Fibroblast of lung (primary cell): ENCODE results near the gene ZNF467. TPM values are rescaled to one million over a fixed set of nuclear protein-coding genes. Genes with fewer than 3 reads are reported as not detected.

Experiments used
- DNase-seq, 2 donors: peaks; one replicate each; pipeline versions ENCODE4 v3.0.0 to v3.0.0-alpha.2; 2010; ENCODE audit warnings: low read depth in 2 of 2
- H2AFZ ChIP-seq: 2 replicates; pipeline ENCODE4 v1.5.1; 2012; ENCODE audit warnings: low read length, control low read depth, inconsistent platforms
- H3K27ac ChIP-seq: 2 replicates; pipeline ENCODE4 v1.5.1; 2011; ENCODE audit warnings: low read length, control low read depth; ENCODE audit not compliant: insufficient read depth
- H3K27me3 ChIP-seq: 2 replicates; pipeline ENCODE4 v1.5.1; 2011; ENCODE audit warnings: mild to moderate bottlenecking, low read length; ENCODE audit not compliant: control insufficient read depth, insufficient read depth
- H3K36me3 ChIP-seq: 2 replicates; pipeline ENCODE4 v1.5.1; 2011; ENCODE audit warnings: low read length; ENCODE audit not compliant: control insufficient read depth, insufficient read depth
- H3K4me1 ChIP-seq: 2 replicates; pipeline ENCODE4 v1.5.1; 2011; ENCODE audit warnings: low read length; ENCODE audit not compliant: control insufficient read depth, insufficient read depth; ENCODE audit errors: extremely low read depth
- H3K4me2 ChIP-seq: 2 replicates; pipeline ENCODE4 v1.5.1; 2011; ENCODE audit warnings: low read length, control low read depth; ENCODE audit not compliant: insufficient read depth; ENCODE audit errors: extremely low read depth
- H3K4me3 ChIP-seq, 4 experiments: fragments of 200-600 bp in 1 of 4; sonication (generic) in 1 of 4; replicated peaks in 1 of 4; 2 replicates each; pipeline ENCODE4 v1.5.1; 2011 to 2016; ENCODE audit warnings: low read length in 4 of 4, low read depth in 3 of 4, mild to moderate bottlenecking in 3 of 4, control low read depth in 2 of 4, inconsistent platforms in 1 of 4, mixed read lengths in 1 of 4; ENCODE audit not compliant: insufficient read depth in 1 of 4; ENCODE audit errors: control extremely low read depth in 1 of 4
- H3K79me2 ChIP-seq: 2 replicates; pipeline ENCODE4 v1.5.1; 2012; ENCODE audit warnings: mild to moderate bottlenecking, low read length, inconsistent platforms; ENCODE audit not compliant: control insufficient read depth, insufficient read depth
- H3K9ac ChIP-seq: 2 replicates; pipeline ENCODE4 v1.5.1; 2011; ENCODE audit warnings: mild to moderate bottlenecking, low read length, control low read depth; ENCODE audit not compliant: insufficient read depth
- H3K9me3 ChIP-seq: 2 replicates; pipeline ENCODE4 v1.5.1; 2012; ENCODE audit warnings: low read depth, low read length; ENCODE audit not compliant: control insufficient read depth, insufficient read depth
- H4K20me1 ChIP-seq: 2 replicates; pipeline ENCODE4 v1.5.1; 2011; ENCODE audit warnings: low read length; ENCODE audit not compliant: control insufficient read depth, insufficient read depth; ENCODE audit errors: extremely low read depth
- CTCF ChIP-seq, 2 donors: IDR thresholded peaks in 1 of 2; conservative IDR thresholded peaks in 1 of 2; 1 replicate in 1 of 2; 2 replicates in 1 of 2; pipeline ENCODE4 v1.5.1; 2011 to 2012; ENCODE audit warnings: low read length in 2 of 2, control low read depth in 1 of 2, inconsistent platforms in 1 of 2, low read depth in 1 of 2, mild to moderate bottlenecking in 1 of 2
- EZH2 ChIP-seq: IDR thresholded peaks from 2 replicates; pipeline ENCODE4 v1.5.1; 2012; ENCODE audit warnings: low read length, control low read depth, mild to moderate bottlenecking; ENCODE audit errors: missing control alignments
- polyA plus RNA-seq, 2 donors: library from polyadenylated mRNA; depleted of rRNA in 1 of 2; stranded (reverse) in 1 of 2; unstranded in 1 of 2; fragments of >200 nt; gene quantifications; 2 replicates each; pipeline ENCODE4 v1.2.1, GENCODE V29; 2011 to 2012; ENCODE audit warnings: missing spikeins in 1 of 2
- total RNA-seq: library from RNA; depleted of rRNA; stranded (reverse); fragments of >200 nt; gene quantifications from 2 replicates; pipeline ENCODE4 v1.2.1, GENCODE V29; 2014

The ZNF467 gene
- total and polyA plus RNA-seq, 2 donors (not counting 1 experiment from before 2014, with no cell fraction given) = 0.89 to 1.3 TPM

- Histone ChIP-seq H3K4me3 (no peak overlapping the region), H3K27me3 (peaks cover 5% of the 10 kb centered on the region), H3K4me1 (no peaks in the 10 kb centered on the region), H3K27ac (no peak overlapping the region), H2AFZ (no peak overlapping the region), H3K9me3 (no peaks in the 10 kb centered on the region), H3K36me3 (peaks cover 2% of the 10 kb centered on the region), H3K4me2 (no peak overlapping the region), H4K20me1 (no peaks in the 10 kb centered on the region), H3K9ac (no peak overlapping the region), H3K79me2 (no peaks in the 10 kb centered on the region)
- TF ChIP-seq EZH2 = no peak
- TF ChIP-seq CTCF (conservative IDR thresholded peaks at IDR 0.05 in 1 of 2, IDR thresholded peaks at IDR 0.05 in 1 of 2; ENCODE audit: low read depth in 1 of 2, low read length in 2 of 2) = no peak
- DNase-seq = no peak
Observed at GRCh38 chr7:149735779-149736477, 37.5 kb downstream of the ZNF467 start.

GRCh38 chr7:149735181-149735602, 38.2 kb downstream of the ZNF467 start:
- no peaks in the 10 kb centered on the region for H3K9me3 ChIP-seq
- H3K4me2 ChIP-seq = no peak overlapping the region
- no peak overlapping the region for H3K9ac ChIP-seq
- H3K4me1 ChIP-seq = no peaks in the 10 kb centered on the region
- no peaks in the 10 kb centered on the region for H4K20me1 ChIP-seq
- H3K27me3 ChIP-seq = peaks cover 5% of the 10 kb centered on the region
- no peaks in the 10 kb centered on the region for H3K79me2 ChIP-seq
- TF ChIP-seq CTCF (conservative IDR thresholded peaks at IDR 0.05 in 1 of 2, IDR thresholded peaks at IDR 0.05 in 1 of 2; ENCODE audit: low read depth in 1 of 2, low read length in 2 of 2) (no peak), EZH2 (no peak)
- DNase-seq = no peak
- H3K4me3 ChIP-seq = no peak overlapping the region
- H3K27ac ChIP-seq = no peak overlapping the region
- no peak overlapping the region for H2AFZ ChIP-seq
- peaks cover 2% of the 10 kb centered on the region for H3K36me3 ChIP-seq

- H3K4me2 ChIP-seq = no peak overlapping the region
- no peak overlapping the region for H3K9ac ChIP-seq
- no peaks in the 10 kb centered on the region for H4K20me1 ChIP-seq
- H3K27ac ChIP-seq = no peak overlapping the region
- no peak for DNase-seq
- no peak overlapping the region for H3K4me3 ChIP-seq
- no peaks in the 10 kb centered on the region for H3K9me3 ChIP-seq
- H2AFZ ChIP-seq = no peak overlapping the region
- H3K27me3 ChIP-seq = peaks cover 5% of the 10 kb centered on the region
- no peaks in the 10 kb centered on the region for H3K79me2 ChIP-seq
- H3K36me3 ChIP-seq = peaks cover 2% of the 10 kb centered on the region
- no peaks in the 10 kb centered on the region for H3K4me1 ChIP-seq
- TF ChIP-seq EZH2 (no peak), CTCF (conservative IDR thresholded peaks at IDR 0.05 in 1 of 2, IDR thresholded peaks at IDR 0.05 in 1 of 2; ENCODE audit: low read depth in 1 of 2, low read length in 2 of 2) (no peak)
Observed at GRCh38 chr7:149734791-149735075, 38.7 kb downstream of the ZNF467 start.
